C4-2B (cell line): ENCODE measurements around the gene PIAS4.

Experiments used
- H3K27ac ChIP-seq: fragments of 450-650 bp; 2 replicates; pipeline ENCODE4 v1.5.1; 2017
- ZFX ChIP-seq: fragments of 450-650 bp; IDR thresholded peaks from 2 replicates; pipeline ENCODE4 v1.6.1; 2017
- TF ChIP-seq, protein P1 (sequence below): fragments of 450-650 bp; conservative IDR thresholded peaks from 2 replicates; pipeline ENCODE4 v1.5.1; 2017; ENCODE audit warnings: mild to moderate bottlenecking

Gene PIAS4

DNA sequence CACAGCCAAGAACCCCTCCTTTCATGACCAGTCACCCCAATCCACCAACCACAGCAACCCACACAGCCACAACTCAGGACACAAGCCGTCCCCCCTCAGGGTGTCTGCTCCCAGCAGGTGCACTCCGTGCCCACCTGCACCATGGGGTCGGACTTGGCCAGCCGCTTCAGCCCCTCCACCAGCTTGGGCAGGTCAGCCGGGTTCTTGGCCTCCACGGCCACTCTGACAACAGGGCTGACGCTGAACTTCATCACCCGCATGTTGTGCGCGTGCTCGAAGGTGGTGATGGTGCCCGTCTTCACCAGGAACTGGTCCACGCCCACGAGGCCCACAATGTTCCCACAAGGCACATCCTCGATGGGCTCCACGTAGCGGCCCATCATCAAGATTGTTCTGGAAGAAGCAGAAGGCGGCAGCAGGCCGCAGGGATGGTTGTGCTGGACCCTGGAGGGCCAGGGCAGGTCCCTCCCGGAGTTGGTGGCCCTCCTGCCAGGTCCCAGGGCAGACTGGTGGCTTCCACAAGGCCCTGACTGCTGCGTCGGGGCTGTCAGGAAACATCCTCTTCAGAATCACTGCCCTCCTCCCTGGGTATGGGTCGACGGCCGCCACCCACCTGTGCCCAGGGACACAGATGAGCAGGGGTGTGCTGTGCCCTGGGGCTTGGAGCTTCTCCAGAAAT, 27.7 kb upstream of the PIAS4 start:
- TF ChIP-seq, protein P1, sequence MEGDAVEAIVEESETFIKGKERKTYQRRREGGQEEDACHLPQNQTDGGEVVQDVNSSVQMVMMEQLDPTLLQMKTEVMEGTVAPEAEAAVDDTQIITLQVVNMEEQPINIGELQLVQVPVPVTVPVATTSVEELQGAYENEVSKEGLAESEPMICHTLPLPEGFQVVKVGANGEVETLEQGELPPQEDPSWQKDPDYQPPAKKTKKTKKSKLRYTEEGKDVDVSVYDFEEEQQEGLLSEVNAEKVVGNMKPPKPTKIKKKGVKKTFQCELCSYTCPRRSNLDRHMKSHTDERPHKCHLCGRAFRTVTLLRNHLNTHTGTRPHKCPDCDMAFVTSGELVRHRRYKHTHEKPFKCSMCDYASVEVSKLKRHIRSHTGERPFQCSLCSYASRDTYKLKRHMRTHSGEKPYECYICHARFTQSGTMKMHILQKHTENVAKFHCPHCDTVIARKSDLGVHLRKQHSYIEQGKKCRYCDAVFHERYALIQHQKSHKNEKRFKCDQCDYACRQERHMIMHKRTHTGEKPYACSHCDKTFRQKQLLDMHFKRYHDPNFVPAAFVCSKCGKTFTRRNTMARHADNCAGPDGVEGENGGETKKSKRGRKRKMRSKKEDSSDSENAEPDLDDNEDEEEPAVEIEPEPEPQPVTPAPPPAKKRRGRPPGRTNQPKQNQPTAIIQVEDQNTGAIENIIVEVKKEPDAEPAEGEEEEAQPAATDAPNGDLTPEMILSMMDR: no peak
- TF ChIP-seq ZFX: no peak
- H3K27ac ChIP-seq: no peak overlapping the region

GRCh38 chr19:3980353-3981251, 26.9 kb upstream of the PIAS4 start:
- TF ChIP-seq, protein P1: no peak
- TF ChIP-seq ZFX: no peak
- H3K27ac ChIP-seq: no peak overlapping the region

DNA sequence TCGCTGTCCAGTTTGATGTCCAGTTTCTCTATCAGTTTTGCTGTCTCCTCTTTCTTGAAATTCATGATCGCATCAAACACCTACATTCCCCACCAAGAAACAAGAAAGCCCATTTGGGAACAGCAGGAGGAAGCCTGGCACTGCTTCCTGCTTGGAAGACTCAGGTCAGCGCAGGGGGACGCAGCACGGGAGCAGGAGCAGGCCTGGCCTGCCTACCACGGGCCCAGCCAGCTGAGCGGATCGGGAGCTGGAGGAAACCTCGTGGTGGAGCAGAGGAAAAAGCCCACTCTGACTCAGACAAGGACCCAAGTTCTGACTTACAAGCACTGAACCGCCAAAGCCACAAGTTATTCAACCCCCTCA, 26.2 kb upstream of the PIAS4 start:
- no peak overlapping the region for H3K27ac ChIP-seq
- TF ChIP-seq ZFX: no peak
- TF ChIP-seq, protein P1: no peak

GRCh38 chr19:3981736-3982681, 25.5 kb upstream of the PIAS4 start:
- no peak for TF ChIP-seq ZFX
- TF ChIP-seq, protein P1: no peak
- H3K27ac ChIP-seq: peak overlapping the region; percentile 98

GRCh38 chr19:3982701-3983541, 24.6 kb upstream of the PIAS4 start:
- H3K27ac ChIP-seq: peak overlapping the region; percentile 98
- TF ChIP-seq ZFX: no peak
- TF ChIP-seq, protein P1: no peak

- TF ChIP-seq, protein P1: no peak
- no peak for TF ChIP-seq ZFX
- peak overlapping the region; percentile 98 for H3K27ac ChIP-seq
These were observed 24.0 kb upstream of the PIAS4 start for GRCh38 chr19:3983542-3983914.
